Chondrocyte (in vitro differentiated cells): Measurements from ENCODE around the gene HDAC4. TPM values are rescaled to one million over a fixed set of nuclear protein-coding genes. Genes with fewer than 3 reads are reported as not detected.

Experiments
- DNase-seq: peaks from one replicate; pipeline ENCODE4 v3.0.0; 2021; ENCODE audit warnings: mixed read lengths, low spot score
- H3K27ac Mint-ChIP-seq: one replicate; pipeline ENCODE4 v1.8.0; 2021; ENCODE audit warnings: mild to moderate bottlenecking, moderate library complexity, mixed read lengths; ENCODE audit not compliant: unreplicated experiment
- H3K27me3 Mint-ChIP-seq: 2 replicates; pipeline ENCODE4 v1.8.0; 2021; ENCODE audit warnings: low read depth, mixed read lengths
- H3K36me3 Mint-ChIP-seq: 2 replicates; pipeline ENCODE4 v1.8.0; 2021; ENCODE audit warnings: low read depth, mixed read lengths
- H3K4me1 Mint-ChIP-seq: 2 replicates; pipeline ENCODE4 v1.8.0; 2021; ENCODE audit warnings: low read depth, mild to moderate bottlenecking, mixed read lengths
- H3K4me3 Mint-ChIP-seq: one replicate; pipeline ENCODE4 v1.8.0; 2021; ENCODE audit warnings: mild to moderate bottlenecking, moderate library complexity, mixed read lengths; ENCODE audit not compliant: unreplicated experiment
- H3K9me3 Mint-ChIP-seq: 2 replicates; pipeline ENCODE4 v1.8.0; 2021; ENCODE audit warnings: low read depth, mixed read lengths
- CTCF ChIP-seq: fragments of 200-600 bp; sonication (generic); IDR thresholded peaks from 2 replicates; pipeline ENCODE4 v1.5.0; 2021; ENCODE audit warnings: antibody characterized with exemption, mild to moderate bottlenecking, moderate library complexity
- total RNA-seq: library from RNA; stranded (reverse); gene quantifications from 3 replicates; pipeline ENCODE4 v1.2.1, GENCODE V29; 2021

Gene HDAC4
- total RNA-seq, 1 donor from 2014 or later: 22.3 TPM

- H3K4me3 Mint-ChIP-seq: peak overlapping the region; percentile 72
- H3K36me3 Mint-ChIP-seq: no peaks in the 10 kb centered on the region
- no peak for DNase-seq
- H3K4me1 Mint-ChIP-seq: peaks cover 23% of the 10 kb centered on the region
- no peak for TF ChIP-seq CTCF
- H3K27me3 Mint-ChIP-seq: no peaks in the 10 kb centered on the region
- H3K9me3 Mint-ChIP-seq: peaks cover 5% of the 10 kb centered on the region
- H3K27ac Mint-ChIP-seq: peak overlapping the region; percentile 24
Observed at GRCh38 chr2:239399921-239400595, 762 bp downstream of the HDAC4 start.

DNA sequence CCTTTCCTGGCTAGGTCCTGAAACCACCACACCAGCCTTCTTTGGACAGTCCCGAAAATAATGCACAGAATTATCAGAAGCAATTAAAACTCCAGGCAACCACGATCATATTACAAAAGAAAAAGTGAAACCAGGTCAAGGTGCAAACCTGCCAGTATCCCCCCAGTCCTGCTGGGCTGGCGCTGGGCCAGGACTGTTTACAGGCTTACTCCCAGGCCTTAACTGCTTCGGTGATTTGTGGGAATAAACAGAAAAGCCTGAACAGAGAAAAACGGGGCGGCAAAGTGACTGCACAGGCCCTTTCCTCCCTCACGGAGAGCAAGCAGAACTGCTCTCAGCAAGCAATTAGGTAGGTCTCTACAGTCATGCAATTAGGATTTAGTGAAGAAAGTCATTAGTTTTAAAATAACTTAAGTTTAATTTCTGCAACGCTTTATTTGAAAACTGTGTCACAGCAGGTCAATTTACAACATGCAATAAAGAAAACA, 1.3 kb downstream of the HDAC4 start:
- H3K27ac Mint-ChIP-seq: peak overlapping the region; percentile 57

GRCh38 chr2:239398521-239398921, 2.3 kb downstream of the HDAC4 start:
- no peak overlapping the region for H3K4me3 Mint-ChIP-seq
- peaks cover 28% of the 10 kb centered on the region for H3K4me1 Mint-ChIP-seq
- H3K36me3 Mint-ChIP-seq: no peaks in the 10 kb centered on the region
- TF ChIP-seq CTCF: no peak
- no peaks in the 10 kb centered on the region for H3K9me3 Mint-ChIP-seq
- peak; percentile 39 for DNase-seq
- H3K27me3 Mint-ChIP-seq: no peaks in the 10 kb centered on the region
- H3K27ac Mint-ChIP-seq: no peak overlapping the region

More for the DNA sequence above, 1.3 kb downstream of the HDAC4 start:
- TF ChIP-seq CTCF: no peak
- Mint-ChIP-seq H3K27me3 (no peaks in the 10 kb centered on the region), H3K4me3 (peak overlapping the region; percentile 72), H3K36me3 (no peaks in the 10 kb centered on the region), H3K9me3 (peaks cover 5% of the 10 kb centered on the region), H3K4me1 (peaks cover 23% of the 10 kb centered on the region)
- DNase-seq: peak; percentile 57

DNA sequence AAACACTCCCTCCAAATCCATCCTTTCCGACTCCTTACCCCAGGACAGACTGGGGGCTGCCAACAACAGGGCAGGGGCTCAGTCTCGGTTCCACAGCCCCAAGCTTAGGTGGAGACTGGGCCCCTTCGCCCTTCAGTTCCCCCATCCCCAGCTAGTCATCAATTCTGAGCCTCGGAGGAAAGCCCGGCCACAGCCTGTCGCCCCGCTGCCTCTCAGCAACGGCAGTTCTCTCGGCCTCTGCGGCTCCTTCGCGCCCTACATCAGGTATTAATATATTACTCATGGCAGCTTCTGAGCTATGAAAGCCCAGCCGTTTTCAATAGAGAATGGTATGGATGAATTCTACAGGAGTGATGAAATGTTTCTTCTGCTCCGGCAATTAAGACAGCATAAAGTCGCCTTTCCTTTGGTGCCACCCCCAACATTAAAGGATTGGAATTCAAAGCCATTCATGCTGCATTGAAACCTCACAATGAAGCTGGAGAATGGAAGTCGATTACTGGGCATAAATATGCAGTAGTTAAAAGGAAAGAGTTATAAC, 2.8 kb downstream of the HDAC4 start:
- no peak overlapping the region for H3K27ac Mint-ChIP-seq
- TF ChIP-seq CTCF: no peak
- peak; percentile 61 for DNase-seq
- peaks cover 33% of the 10 kb centered on the region for H3K4me1 Mint-ChIP-seq
- no peak overlapping the region for H3K4me3 Mint-ChIP-seq
- H3K36me3 Mint-ChIP-seq: no peaks in the 10 kb centered on the region
- no peaks in the 10 kb centered on the region for H3K27me3 Mint-ChIP-seq
- H3K9me3 Mint-ChIP-seq: no peaks in the 10 kb centered on the region

DNA sequence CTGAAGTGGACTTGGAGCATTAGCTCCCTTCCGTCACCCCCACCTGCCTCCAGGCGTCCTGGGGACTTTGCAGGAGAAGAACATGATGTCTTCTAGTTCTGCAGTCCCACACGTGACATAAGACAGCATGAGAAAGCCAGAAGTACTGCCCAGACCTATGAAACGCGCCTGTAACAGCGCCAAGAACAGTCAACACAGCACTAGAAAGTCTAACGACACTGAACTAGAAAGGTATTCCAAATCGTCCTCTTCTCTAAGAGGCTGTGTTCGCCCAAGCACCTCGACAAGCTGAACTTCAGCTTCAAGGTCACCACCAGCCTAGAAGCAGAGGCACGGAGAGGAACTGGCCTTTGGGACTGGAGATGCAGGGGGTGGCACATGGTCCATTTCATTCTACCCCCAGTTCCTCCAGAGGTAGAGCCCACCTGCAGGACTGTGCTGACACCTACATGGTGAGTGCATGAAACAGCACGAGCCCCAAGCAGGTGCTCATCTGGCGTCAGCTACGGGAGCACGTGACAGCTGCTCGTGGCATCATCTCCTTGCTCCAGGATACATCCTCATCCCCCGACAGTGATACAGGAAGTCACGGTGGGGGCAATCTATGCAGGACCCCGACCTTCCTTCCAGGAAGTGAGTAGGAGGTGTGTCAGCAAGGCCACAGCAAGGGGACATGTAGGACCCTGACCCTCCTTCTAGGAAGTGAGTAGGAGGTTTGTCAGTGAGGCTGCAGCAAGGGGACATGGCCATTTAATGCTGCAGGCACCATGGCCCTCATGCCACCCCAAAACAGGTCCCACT, 3.7 kb downstream of the HDAC4 start:
- Mint-ChIP-seq H3K4me1 (peaks cover 25% of the 10 kb centered on the region), H3K36me3 (no peaks in the 10 kb centered on the region), H3K4me3 (no peak overlapping the region), H3K9me3 (no peaks in the 10 kb centered on the region), H3K27ac (no peak overlapping the region), H3K27me3 (no peaks in the 10 kb centered on the region)
- peak; percentile 57 for DNase-seq
- TF ChIP-seq CTCF: no peak
